GM19468 (cell line): Measurements from ENCODE around the gene LRRC46.

ENCODE experiments used
- ATAC-seq: cut with Tn5 transposase; IDR thresholded peaks from one replicate; pipeline ENCODE4 v1.9.1; 2021; ENCODE audit warnings: mild to moderate bottlenecking, moderate library complexity, moderate number of reproducible peaks; ENCODE audit not compliant: unreplicated experiment; ENCODE audit errors: extremely low read depth

The LRRC46 gene

DNA sequence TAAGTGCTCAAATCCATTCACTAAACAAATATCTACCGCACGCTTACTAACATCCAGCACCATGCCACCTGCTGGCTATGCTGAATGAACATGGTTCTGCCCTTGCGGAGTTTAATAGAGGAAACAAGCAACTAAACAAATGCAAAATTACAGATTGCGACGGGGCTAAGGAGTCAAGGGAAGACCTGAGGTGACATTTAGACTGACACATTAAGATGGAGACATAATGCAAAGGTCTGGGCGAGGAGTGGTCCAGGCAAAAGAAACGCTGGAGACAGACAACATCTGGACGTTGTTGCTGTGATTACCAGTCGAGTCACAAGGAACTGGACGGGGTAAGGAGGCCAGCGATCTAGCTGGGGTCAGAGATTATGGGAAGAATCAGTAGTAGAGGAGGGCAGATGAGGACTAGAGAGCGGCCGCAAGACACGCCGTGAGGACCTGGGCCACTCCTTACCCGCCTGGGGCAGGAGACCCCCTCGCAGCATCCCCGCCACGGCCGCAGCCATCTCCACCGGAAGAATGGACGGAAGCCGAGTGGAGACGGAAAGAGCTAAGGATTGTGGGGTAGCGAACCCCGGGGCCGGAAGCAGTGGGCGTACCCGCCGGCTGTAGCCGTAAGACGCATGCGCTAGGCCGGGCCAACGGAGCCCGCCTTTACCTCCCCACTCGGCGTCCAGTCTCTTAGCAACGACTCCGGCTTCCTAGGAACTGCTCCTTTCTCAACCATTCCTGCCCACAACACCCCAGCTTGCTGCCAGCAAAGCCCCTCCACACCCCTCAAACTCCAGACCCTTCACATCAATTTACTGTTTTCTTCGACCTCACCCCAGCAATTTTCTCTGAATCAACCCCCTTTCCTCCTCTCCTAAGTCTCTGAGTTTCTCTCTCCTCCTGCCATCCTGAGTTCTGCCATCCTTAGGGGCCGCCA lies at the start of gene LRRC46, which contains the start of gene MRPL10:
Gene LRRC46, plus strand, starts transcription at position 668 of the 931 bp plus-strand sequence. CDS start 320 bp downstream, outside the sequence.
Gene MRPL10, minus strand, starts transcription at position 539 of the 931 bp plus-strand sequence. Its CDS starts 30 bp downstream, at position 509.
- ATAC-seq = peak; percentile 77

GRCh38 chr17:47785538-47786123 lies 45.8 kb upstream of the LRRC46 start:
- no peak for ATAC-seq

DNA sequence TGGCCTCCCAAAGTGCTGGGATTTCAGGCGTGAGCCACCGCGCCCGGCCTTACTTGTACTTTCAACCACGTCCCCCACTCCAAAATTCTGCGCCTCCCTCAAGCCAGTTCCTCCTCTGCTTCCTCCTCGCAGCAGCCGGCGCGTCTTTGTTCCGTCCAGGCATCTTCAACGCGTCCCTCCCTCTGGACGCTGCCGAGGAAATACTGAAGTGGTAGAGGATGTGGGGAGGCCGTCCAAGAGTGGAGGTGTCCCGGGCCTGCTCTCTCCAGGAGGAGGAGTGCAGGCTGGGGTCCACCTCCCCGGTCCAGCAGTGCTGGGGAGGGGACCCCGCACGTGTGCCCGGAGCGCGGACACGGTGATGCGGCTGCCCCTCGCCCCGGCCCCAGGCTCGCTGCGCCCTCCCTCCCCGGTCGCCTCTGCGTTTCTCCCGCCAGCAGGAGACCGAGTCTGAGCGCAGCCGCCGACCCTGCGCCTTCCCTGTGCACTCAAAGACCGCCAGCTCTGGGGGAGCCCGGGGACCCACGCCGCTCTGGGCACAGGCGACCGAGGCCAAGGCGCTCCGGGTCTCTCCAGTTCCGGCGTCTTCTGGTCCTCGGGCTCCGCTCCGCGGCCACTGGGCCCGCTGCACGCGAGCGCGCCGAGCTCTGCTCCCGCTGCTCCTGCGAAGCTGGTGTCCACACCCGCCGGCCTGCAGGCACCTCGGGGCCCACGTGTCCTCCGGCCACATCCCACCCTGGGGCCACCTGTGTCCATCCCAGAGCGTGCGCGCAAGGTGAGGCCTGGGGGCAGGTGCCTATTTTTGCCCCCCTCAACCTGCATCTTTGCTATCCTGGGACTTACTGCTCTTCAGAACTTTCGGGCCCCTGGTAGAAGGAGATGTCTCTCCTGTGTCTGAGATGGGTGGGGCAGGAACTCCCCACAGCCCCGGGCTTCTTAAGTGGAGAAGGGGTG lies 41.6 kb upstream of the LRRC46 start:
- no peak for ATAC-seq

DNA sequence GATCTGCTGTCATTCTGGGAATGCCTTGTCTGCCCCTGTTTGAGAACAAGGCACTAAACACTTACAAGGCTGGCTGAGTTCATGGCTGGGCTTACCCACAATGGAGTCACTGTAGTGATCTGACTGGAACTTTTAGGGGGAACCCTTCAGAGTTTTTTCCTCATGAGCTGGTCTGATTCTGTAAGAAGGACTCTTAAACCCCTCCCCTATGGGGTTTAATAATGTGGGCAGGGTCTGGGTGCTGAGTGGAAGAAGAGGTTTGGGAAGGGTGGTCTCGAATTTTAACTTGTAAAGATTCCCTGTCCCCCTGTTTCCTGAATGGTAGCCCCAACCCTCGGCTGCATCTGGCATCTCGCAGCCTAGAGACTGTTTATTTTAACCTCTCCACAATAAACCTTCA lies 40.4 kb upstream of the LRRC46 start:
- no peak for ATAC-seq

DNA sequence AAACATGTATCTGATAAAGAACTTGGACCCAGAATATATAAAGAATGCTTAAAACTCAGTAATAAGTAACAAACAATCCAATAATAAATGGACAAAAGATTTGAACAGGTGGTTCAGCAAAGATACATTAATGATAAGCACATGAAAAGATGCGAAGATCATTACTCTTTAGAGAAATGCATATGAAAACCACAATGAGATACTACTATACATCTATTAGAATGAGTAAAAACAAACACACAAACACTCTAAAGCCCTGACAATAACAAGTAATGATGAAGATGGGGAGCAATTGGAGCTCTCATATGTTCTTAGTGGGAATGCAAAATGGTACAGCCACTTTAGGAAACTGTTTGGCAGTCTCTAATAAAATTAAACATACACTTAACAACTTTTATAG lies 39.0 kb upstream of the LRRC46 start:
- no peak for ATAC-seq

DNA sequence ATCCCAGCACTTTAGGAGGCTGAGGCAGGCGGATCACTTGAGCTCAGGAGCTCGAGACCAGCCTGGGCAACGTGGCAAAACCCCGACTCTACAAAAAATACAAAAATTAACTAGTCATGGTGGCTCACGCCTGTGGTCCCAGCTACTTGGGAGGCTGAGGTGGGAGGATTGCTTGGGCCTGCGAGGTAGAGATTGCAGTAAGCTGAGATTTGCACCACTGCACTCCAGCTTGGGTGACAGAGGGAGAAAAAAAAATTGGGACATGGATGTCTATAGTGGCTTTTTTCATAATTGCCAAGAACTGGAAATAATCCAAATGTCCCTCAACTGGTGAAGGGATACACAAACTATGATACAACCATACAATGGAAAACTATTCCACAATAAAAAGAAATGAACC lies 38.5 kb upstream of the LRRC46 start:
- ATAC-seq = no peak

GRCh38 chr17:47797797-47798196 lies 33.7 kb upstream of the LRRC46 start:
- ATAC-seq = no peak

DNA sequence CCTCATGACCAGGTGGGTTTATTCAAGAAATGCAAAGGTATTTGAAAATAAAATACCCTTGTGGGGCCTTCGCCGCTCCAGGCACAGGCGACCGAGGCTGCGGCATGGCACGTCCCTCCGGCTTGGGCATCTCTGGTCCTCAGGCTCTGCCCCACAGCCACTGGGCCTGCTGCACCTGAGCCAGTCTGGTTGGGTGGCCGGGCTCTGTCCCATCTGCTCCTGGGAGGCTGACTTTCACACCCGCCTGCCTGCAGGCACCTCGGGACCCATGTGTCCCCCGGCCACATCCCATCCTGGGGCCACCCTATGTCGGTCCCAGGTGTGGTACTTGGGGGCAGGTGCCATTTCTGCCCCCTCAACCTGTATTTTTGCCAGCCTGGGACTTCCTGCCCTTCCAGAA lies 30.8 kb upstream of the LRRC46 start:
- no peak for ATAC-seq

DNA sequence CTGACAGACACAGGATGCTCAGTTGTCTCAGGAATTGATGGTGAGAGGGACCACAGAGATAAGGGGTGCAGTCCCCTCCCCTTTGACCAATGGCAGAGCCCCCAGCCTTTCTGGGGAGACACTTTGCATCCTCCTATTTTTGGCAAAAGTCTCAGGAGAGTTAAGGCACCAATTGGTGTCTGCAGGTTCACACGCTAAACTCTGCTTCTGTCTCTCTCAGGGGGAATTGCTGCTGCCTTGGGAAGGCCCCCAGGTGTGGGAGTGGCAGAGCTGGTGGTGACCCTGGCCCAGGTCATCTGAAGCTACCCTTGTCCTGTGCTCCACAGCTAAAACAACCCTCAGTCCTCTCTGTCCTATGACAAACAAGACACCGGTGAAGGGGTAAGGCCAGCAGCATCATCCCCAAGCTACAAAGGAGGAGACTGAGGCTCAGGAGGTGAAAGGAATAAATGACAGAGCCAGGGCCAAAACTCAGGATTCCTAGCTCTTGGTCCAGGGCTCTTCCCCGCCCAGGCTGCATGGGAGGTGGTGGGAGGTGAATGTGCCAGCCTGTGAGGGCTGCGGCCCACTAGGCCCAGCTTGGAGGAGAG lies 30.2 kb upstream of the LRRC46 start:
- no peak for ATAC-seq

GRCh38 chr17:47801906-47802305 lies 29.6 kb upstream of the LRRC46 start:
- ATAC-seq = no peak

DNA sequence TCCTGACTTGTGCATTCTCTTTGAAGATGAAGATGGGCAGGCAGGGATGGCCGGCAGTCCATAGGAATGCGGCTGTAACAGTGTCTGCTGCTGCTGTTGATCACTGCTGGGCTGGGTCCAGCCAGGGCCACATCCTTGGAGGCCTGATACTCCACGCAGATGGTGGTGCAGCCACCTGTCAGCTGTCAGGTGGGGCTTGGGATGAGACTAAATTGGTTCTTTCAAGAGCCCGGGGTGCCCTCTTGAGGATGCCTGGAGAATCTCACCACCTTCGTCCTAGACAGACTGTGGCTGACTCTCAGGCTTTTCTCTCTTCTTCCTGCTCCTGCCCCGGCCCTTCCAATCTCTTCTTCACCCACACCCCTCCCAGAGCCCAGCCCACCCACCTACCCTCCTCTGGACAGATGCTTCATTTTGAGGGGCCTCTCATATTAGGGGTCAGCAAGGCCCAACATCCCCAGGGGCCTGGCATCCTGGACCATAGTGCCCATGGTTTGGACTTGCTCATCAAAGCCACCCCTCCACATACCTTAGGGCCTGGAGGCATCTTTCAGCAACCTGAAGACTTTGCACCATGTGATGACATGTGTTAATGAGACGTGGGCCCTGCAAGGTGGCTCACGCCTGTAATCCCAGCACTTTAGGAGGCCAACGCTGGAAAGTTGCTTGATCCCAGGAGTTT lies 29.0 kb upstream of the LRRC46 start:
- ATAC-seq = no peak

DNA sequence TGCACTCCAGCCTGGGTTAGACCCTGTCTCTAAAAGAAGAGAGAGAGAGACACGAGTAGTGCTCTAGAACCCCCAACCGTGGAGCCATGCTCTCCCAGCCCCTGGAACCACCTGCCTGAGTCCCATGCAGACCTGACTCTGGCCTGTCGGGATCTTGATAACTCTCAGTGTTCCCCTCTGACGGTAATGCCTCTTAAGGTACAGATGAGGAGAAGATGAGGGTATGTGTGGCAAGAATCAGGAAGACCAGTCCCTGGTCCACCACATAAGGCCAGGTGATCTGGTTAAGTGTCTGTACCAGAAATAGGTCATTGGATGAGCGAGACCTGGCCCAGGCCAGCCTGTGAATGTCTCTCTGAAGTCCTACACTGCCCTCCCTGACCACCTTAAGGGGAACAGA lies 28.3 kb upstream of the LRRC46 start:
- no peak for ATAC-seq

GRCh38 chr17:47803751-47804150 lies 27.7 kb upstream of the LRRC46 start:
- ATAC-seq = no peak

DNA sequence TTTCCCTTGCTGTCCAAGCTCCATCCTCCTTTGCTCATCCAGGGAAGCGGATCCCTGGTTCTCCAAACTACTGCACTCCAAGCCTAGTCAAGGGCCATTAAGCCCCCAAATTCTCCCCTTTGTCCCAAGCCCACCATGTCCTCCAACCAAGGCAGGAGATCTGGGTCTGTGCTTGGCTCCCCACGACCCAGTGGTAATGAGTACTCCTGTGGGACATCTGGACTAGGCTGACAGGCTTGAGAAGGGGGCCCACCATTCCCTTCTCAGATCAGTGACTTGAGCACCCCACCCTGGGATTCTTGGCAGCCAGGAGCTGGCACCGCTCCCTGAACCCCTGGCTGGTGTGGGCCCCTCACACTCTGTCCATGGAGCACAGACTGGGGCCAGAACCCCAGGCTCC lies 27.0 kb upstream of the LRRC46 start:
- ATAC-seq = no peak

- no peak for ATAC-seq
Observed at GRCh38 chr17:47806026-47806912, 25.2 kb upstream of the LRRC46 start.

DNA sequence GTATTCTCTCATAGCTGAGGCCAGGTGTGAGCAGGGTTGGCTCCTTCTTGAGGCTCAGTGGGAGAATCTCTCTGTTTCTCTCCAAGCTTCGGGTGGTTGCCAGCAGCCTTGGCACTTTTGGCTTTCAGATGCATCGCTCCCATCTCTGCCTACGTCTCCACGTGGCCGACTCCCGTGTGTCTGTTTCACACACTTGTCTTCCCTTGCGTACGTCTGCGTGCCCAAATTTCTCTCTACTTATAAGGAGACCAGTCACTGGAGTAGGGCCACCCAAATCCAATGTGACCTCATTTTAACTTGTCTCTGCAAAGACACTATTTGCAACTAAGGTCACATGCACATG lies 24.6 kb upstream of the LRRC46 start:
- no peak for ATAC-seq

- ATAC-seq = no peak
Observed at GRCh38 chr17:47807421-47807820, 24.0 kb upstream of the LRRC46 start.

- ATAC-seq = no peak
Observed at GRCh38 chr17:47808036-47808829, 23.2 kb upstream of the LRRC46 start.
